GM18507 (cell line): ENCODE results near the gene ZFP36L1.

ENCODE experiments used
- DNase-seq: peaks from one replicate; pipeline ENCODE4 v3.0.0; 2011; ENCODE audit warnings: low read depth; ENCODE audit not compliant: insufficient read length; ENCODE audit errors: extremely low spot score
- FAIRE-seq: peaks from 2 replicates; lab custom pipeline; 2011; peaks lifted over from hg19 to GRCh38; lab: Jason Lieb, UNC

The ZFP36L1 gene

GRCh38 chr14:68792979-68793733 lies at the start of gene ZFP36L1:
Gene ZFP36L1 (minus strand): TSS chr14:68793067. CDS start chr14:68792938, 129 bp downstream.
- peak; percentile 78 for DNase-seq
- peak; percentile 90 for FAIRE-seq

- FAIRE-seq (no peak), DNase-seq (no peak)
Measured at GRCh38 chr14:68842298-68842697, 49.4 kb upstream of the ZFP36L1 start.

- FAIRE-seq (no peak), DNase-seq (no peak)
Measured at GRCh38 chr14:68841016-68841809, 48.3 kb upstream of the ZFP36L1 start.

GRCh38 chr14:68840454-68840853 lies 47.6 kb upstream of the ZFP36L1 start:
- DNase-seq (no peak), FAIRE-seq (peak; percentile 74)

GRCh38 chr14:68836082-68836481 lies 43.2 kb upstream of the ZFP36L1 start:
- FAIRE-seq (no peak), DNase-seq (no peak)

- no peak for FAIRE-seq
- no peak for DNase-seq
Measured at GRCh38 chr14:68834816-68835215, 41.9 kb upstream of the ZFP36L1 start.

- DNase-seq (no peak), FAIRE-seq (no peak)
Measured at GRCh38 chr14:68828698-68829097, 35.8 kb upstream of the ZFP36L1 start.

- no peak for DNase-seq
- FAIRE-seq: no peak
Measured at GRCh38 chr14:68825729-68826128, 32.9 kb upstream of the ZFP36L1 start.

- FAIRE-seq: peak; percentile 65
- no peak for DNase-seq
Measured at GRCh38 chr14:68824517-68825347, 31.9 kb upstream of the ZFP36L1 start.

GRCh38 chr14:68824207-68824516 lies 31.3 kb upstream of the ZFP36L1 start:
- FAIRE-seq: no peak
- no peak for DNase-seq

GRCh38 chr14:68823434-68824206 lies 30.8 kb upstream of the ZFP36L1 start:
- no peak for DNase-seq
- FAIRE-seq: no peak

- no peak for FAIRE-seq
- DNase-seq: no peak
Measured at GRCh38 chr14:68822926-68823325, 30.1 kb upstream of the ZFP36L1 start.

GRCh38 chr14:68822132-68822651 lies 29.3 kb upstream of the ZFP36L1 start:
- FAIRE-seq: peak; percentile 98

GRCh38 chr14:68820999-68821683 lies 28.3 kb upstream of the ZFP36L1 start:
- DNase-seq (no peak), FAIRE-seq (peak; percentile 91)

More at GRCh38 chr14:68822132-68822651, 29.3 kb upstream of the ZFP36L1 start:
- peak; percentile 70 for DNase-seq

- peak; percentile 59 for FAIRE-seq
- no peak for DNase-seq
Measured at GRCh38 chr14:68820536-68820935, 27.7 kb upstream of the ZFP36L1 start.

- no peak for DNase-seq
- FAIRE-seq: no peak
Measured at GRCh38 chr14:68820119-68820518, 27.3 kb upstream of the ZFP36L1 start.

- no peak for DNase-seq
Measured at GRCh38 chr14:68819260-68819691, 26.4 kb upstream of the ZFP36L1 start.

GRCh38 chr14:68817506-68818212 lies 24.8 kb upstream of the ZFP36L1 start:
- FAIRE-seq (no peak), DNase-seq (no peak)

More at GRCh38 chr14:68819260-68819691, 26.4 kb upstream of the ZFP36L1 start:
- no peak for FAIRE-seq
